HCT116 (cell line): ENCODE data around the gene WDR59. TPM values are rescaled to one million over a fixed set of nuclear protein-coding genes. Genes with fewer than 3 reads are reported as not detected.
"Not testable (repeated sequence)": the region's sequence is repeated elsewhere in the genome, so short reads cannot be mapped to it uniquely, and the experiment has no call there.

Experiments used
- ATAC-seq: fragments of 200-7000 bp; cut with Tn5 transposase; 2 replicates; pipeline ENCODE4 v1.9.1; 2020; ENCODE audit warnings: mild to moderate bottlenecking, moderate library complexity
- BruUV-seq: library from RNA; stranded (reverse); fragments of 400-500 nt; replicated peaks from 2 replicates; lab custom pipeline; 2021; lab: Mats Ljungman, UMichigan
- CTCF ChIA-PET: fragments of 300-600 bp; sonication (Branson Sonifier 250); formaldehyde crosslinking; loops from one replicate; lab custom pipeline; 2021; ENCODE audit warnings: antibody characterized with exemption; lab: Charles Lee
- POLR2A ChIA-PET: fragments of 300-600, 350-600 bp; sonication (Branson Sonifier 250); formaldehyde crosslinking; loops from one replicate; lab custom pipeline; 2021; ENCODE audit warnings: antibody characterized with exemption; lab: Charles Lee
- RAD21 ChIA-PET, 2 experiments: fragments of 300-600 bp; sonication (Branson Sonifier 250); formaldehyde crosslinking; loops; one replicate each; lab custom pipeline; 2023; ENCODE audit warnings: low total read pairs in 2 of 2; ENCODE audit not compliant: uncharacterized antibody in 2 of 2, unreplicated experiment in 2 of 2, low non-redundant PET in 1 of 2; lab: Charles Lee
- DNase-seq: peaks from one replicate; pipeline ENCODE4 v3.0.0-alpha.2; 2010; ENCODE audit warnings: low read depth, low spot score
- H2AFZ ChIP-seq: fragments of 200-600 bp; shearing (Covaris generic), sonication (generic); 2 replicates; pipeline ENCODE4 v1.6.1; 2017; ENCODE audit warnings: low read depth, mixed run types, mixed read lengths, antibody characterized with exemption, low read length; ENCODE audit not compliant: poor library complexity, severe bottlenecking
- H3K27ac ChIP-seq: 2 replicates; pipeline ENCODE4 v1.5.1; 2012; ENCODE audit warnings: low read depth, low read length
- H3K27me3 ChIP-seq: fragments of 200-600 bp; sonication (generic); 2 replicates; pipeline ENCODE4 v1.6.1; 2016; ENCODE audit warnings: mixed run types, low read length, mixed read lengths; ENCODE audit not compliant: insufficient read depth
- H3K36me3 ChIP-seq, 2 experiments: fragments of 200-500 bp in 1 of 2; fragments of 200-600 bp in 1 of 2; sonication (Bioruptor generic) in 1 of 2; sonication (generic) in 1 of 2; 2 replicates each; pipeline versions ENCODE4 v1.5.1 to v1.6.1; 2014 to 2016; ENCODE audit warnings: low read length in 2 of 2, inconsistent platforms in 1 of 2, mixed read lengths in 1 of 2, mixed run types in 1 of 2; ENCODE audit not compliant: insufficient read depth in 2 of 2, control insufficient read depth in 1 of 2
- H3K4me1 ChIP-seq, 2 experiments: fragments of 200-600 bp in 1 of 2; sonication (generic) in 1 of 2; 2 replicates each; pipeline versions ENCODE4 v1.5.1 to v1.6.1; 2012 to 2017; ENCODE audit warnings: low read length in 2 of 2, inconsistent platforms in 1 of 2, mild to moderate bottlenecking in 1 of 2, mixed read lengths in 1 of 2, mixed run types in 1 of 2, moderate library complexity in 1 of 2; ENCODE audit not compliant: insufficient read depth in 2 of 2, control insufficient read depth in 1 of 2
- H3K4me2 ChIP-seq: fragments of 200-600 bp; sonication (generic); 2 replicates; pipeline ENCODE4 v1.6.1; 2017; ENCODE audit warnings: mixed run types, low read length, mixed read lengths
- H3K4me3 ChIP-seq, 2 experiments: fragments of 200-600 bp in 1 of 2; sonication (generic) in 1 of 2; replicated peaks in 1 of 2; 2 replicates each; pipeline ENCODE4 v1.5.1; 2011 to 2016; ENCODE audit warnings: low read length in 2 of 2, control low read depth in 1 of 2, low read depth in 1 of 2, mild to moderate bottlenecking in 1 of 2, mixed read lengths in 1 of 2, mixed run types in 1 of 2
- H3K79me2 ChIP-seq: fragments of 200-600 bp; sonication (generic); 2 replicates; pipeline ENCODE4 v1.6.1; 2017; ENCODE audit warnings: mild to moderate bottlenecking, mixed run types, low read length, moderate library complexity, mixed read lengths; ENCODE audit not compliant: insufficient read depth
- H3K9ac ChIP-seq: fragments of 200-600 bp; sonication (generic); 2 replicates; pipeline ENCODE4 v1.6.1; 2016; ENCODE audit warnings: low read length, mixed read lengths
- H3K9me2 ChIP-seq: fragments of 200-600 bp; sonication (generic), shearing (Covaris generic); 2 replicates; pipeline ENCODE4 v1.6.1; 2017; ENCODE audit warnings: mixed run types, mild to moderate bottlenecking, moderate library complexity; ENCODE audit not compliant: insufficient read depth
- H3K9me3 ChIP-seq, 2 experiments: fragments of 200-500 bp in 1 of 2; fragments of 200-600 bp in 1 of 2; sonication (Bioruptor generic) in 1 of 2; sonication (generic) in 1 of 2; 2 replicates each; pipeline ENCODE4 v1.6.1; 2014 to 2017; ENCODE audit warnings: low read length in 2 of 2, mixed read lengths in 2 of 2, inconsistent platforms in 1 of 2, low read depth in 1 of 2, mild to moderate bottlenecking in 1 of 2, mixed run types in 1 of 2, moderate library complexity in 1 of 2; ENCODE audit not compliant: control insufficient read depth in 1 of 2, insufficient read depth in 1 of 2
- H4K20me1 ChIP-seq: fragments of 200-600 bp; sonication (generic), shearing (Covaris generic); 2 replicates; pipeline ENCODE4 v1.6.1; 2017; ENCODE audit warnings: mixed run types, mild to moderate bottlenecking, moderate library complexity; ENCODE audit not compliant: insufficient read depth
- EGR1 ChIP-seq: IDR thresholded peaks from 2 replicates; pipeline ENCODE4 v1.6.1; 2012; ENCODE audit warnings: low read depth
- ELF1 ChIP-seq: IDR thresholded peaks from 2 replicates; pipeline ENCODE4 v1.6.1; 2012; ENCODE audit warnings: low read depth, borderline replicate concordance
- EZH2 ChIP-seq: fragments of 200-600 bp; sonication (generic); IDR thresholded peaks from 2 replicates; pipeline ENCODE4 v1.6.1; 2017; ENCODE audit warnings: antibody characterized with exemption, mixed run types
- FOSL1 ChIP-seq: IDR thresholded peaks from 2 replicates; pipeline ENCODE4 v1.6.1; 2012; ENCODE audit warnings: low read depth
- MAX ChIP-seq: IDR thresholded peaks from 2 replicates; pipeline ENCODE4 v1.6.1; 2012
- POLR2AphosphoS5 ChIP-seq: IDR thresholded peaks from 2 replicates; pipeline ENCODE4 v1.6.1; 2011; ENCODE audit warnings: mild to moderate bottlenecking, low read depth, low read length, moderate library complexity
- SIN3A ChIP-seq: IDR thresholded peaks from 2 replicates; pipeline ENCODE4 v1.6.1; 2012; ENCODE audit warnings: low read depth
- ZNF274 ChIP-seq: fragments of 200-500 bp; sonication (Bioruptor generic); IDR thresholded peaks from 2 replicates; pipeline ENCODE4 v1.6.1; 2014; ENCODE audit warnings: mild to moderate bottlenecking, low read depth, low read length, inconsistent platforms
- intact Hi-C: fragments of 100-400 bp; cut with micrococcal nuclease; formaldehyde crosslinking; loops from 2 replicates; pipeline ENCODE4 v1.10.0; 2022
- total RNA-seq: library from RNA; stranded (reverse); gene quantifications from one replicate; pipeline ENCODE4 v1.2.1, GENCODE V29; 2021; ENCODE audit not compliant: unreplicated experiment
- TF ChIP-seq, protein P1 (sequence below): IDR thresholded peaks from 2 replicates; pipeline ENCODE4 v1.6.1; 2011; ENCODE audit warnings: mild to moderate bottlenecking, low read length, moderate library complexity; ENCODE audit not compliant: insufficient replicate concordance; ENCODE audit errors: extremely low read depth

The WDR59 gene
- total RNA-seq, 1 experiment from 2014 or later: 96.9 TPM

- H4K20me1 ChIP-seq: 0 out of 2 replicates have a peak, but pooled peaks cover 4% of the 10 kb centered on the region
- POLR2A ChIA-PET: no interaction called here
- H2AFZ ChIP-seq: no peak overlapping the region
- DNase-seq (no peak), ATAC-seq (no peak)
- peaks cover 68% of the 10 kb centered on the region for H3K79me2 ChIP-seq
- H3K4me2 ChIP-seq: no peak overlapping the region
- intact Hi-C loops: no loop called here
- H3K36me3 ChIP-seq: no peaks in the 10 kb centered on the region
- no peak overlapping the region for H3K9ac ChIP-seq
- H3K9me2 ChIP-seq: no peaks in the 10 kb centered on the region
- CTCF ChIA-PET: no interaction called here
- no peaks in the 10 kb centered on the region; a peak in 1 of 4 replicates for H3K9me3 ChIP-seq
- TF ChIP-seq, protein P1, sequence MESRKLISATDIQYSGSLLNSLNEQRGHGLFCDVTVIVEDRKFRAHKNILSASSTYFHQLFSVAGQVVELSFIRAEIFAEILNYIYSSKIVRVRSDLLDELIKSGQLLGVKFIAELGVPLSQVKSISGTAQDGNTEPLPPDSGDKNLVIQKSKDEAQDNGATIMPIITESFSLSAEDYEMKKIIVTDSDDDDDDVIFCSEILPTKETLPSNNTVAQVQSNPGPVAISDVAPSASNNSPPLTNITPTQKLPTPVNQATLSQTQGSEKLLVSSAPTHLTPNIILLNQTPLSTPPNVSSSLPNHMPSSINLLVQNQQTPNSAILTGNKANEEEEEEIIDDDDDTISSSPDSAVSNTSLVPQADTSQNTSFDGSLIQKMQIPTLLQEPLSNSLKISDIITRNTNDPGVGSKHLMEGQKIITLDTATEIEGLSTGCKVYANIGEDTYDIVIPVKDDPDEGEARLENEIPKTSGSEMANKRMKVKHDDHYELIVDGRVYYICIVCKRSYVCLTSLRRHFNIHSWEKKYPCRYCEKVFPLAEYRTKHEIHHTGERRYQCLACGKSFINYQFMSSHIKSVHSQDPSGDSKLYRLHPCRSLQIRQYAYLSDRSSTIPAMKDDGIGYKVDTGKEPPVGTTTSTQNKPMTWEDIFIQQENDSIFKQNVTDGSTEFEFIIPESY: no peak
- no peak for TF ChIP-seq EGR1
- no peak for TF ChIP-seq ELF1
- TF ChIP-seq ZNF274: no peak
- TF ChIP-seq SIN3A: no peak
- no peak for TF ChIP-seq FOSL1
- no peak for TF ChIP-seq EZH2
- TF ChIP-seq MAX: no peak
- no peak for TF ChIP-seq POLR2AphosphoS5
- no peak overlapping the region for H3K27ac ChIP-seq
- peaks cover 44 to 61% of the 10 kb centered on the region in 2 experiments for H3K4me1 ChIP-seq
- no peaks in the 10 kb centered on the region for H3K27me3 ChIP-seq
- BruUV-seq: no TSS peak
- RAD21 ChIA-PET: no interaction called here
- H3K4me3 ChIP-seq: no peak overlapping the region
Measured at GRCh38 chr16:75026892-75027391, 42.0 kb upstream of the WDR59 start.

GRCh38 chr16:75026239-75026891, 41.4 kb upstream of the WDR59 start:
- RAD21 ChIA-PET, BruUV-seq, H3K4me3 ChIP-seq, H2AFZ ChIP-seq, H3K27ac ChIP-seq, H4K20me1 ChIP-seq, CTCF ChIA-PET, H3K27me3 ChIP-seq, intact Hi-C loops, H3K9me2 ChIP-seq, DNase-seq, H3K9me3 ChIP-seq, H3K9ac ChIP-seq, H3K36me3 ChIP-seq, POLR2A ChIA-PET, ATAC-seq: not testable (repeated sequence)
- H3K79me2 ChIP-seq: peaks cover 68% of the 10 kb centered on the region
- peak overlapping the region; percentile 16; the same call in 1 of the 2 replicates for H3K4me2 ChIP-seq
- peaks cover 38 to 57% of the 10 kb centered on the region in 2 experiments for H3K4me1 ChIP-seq
